CD4-positive, alpha-beta T cell treated with Interleukin-15 for 1 hour (primary cell): ENCODE results near the gene HNRNPL.
"Not testable (repeated sequence)": the region's sequence is repeated elsewhere in the genome, so short reads cannot be mapped to it uniquely, and the experiment has no call there.

Source experiments
- DNase-seq: peaks from one replicate; pipeline ENCODE4 v3.0.0-alpha.2; 2020

The HNRNPL gene

GRCh38 chr19:38821230-38821825, 28.5 kb downstream of the HNRNPL start:
- not testable (repeated sequence) for DNase-seq

GRCh38 chr19:38819231-38819920, 30.4 kb downstream of the HNRNPL start:
- no peak for DNase-seq

- no peak for DNase-seq
These were observed 32.7 kb downstream of the HNRNPL start for GRCh38 chr19:38817081-38817480.

GRCh38 chr19:38816131-38816750, 33.5 kb downstream of the HNRNPL start:
- DNase-seq = no peak

- no peak for DNase-seq
These were observed 34.5 kb downstream of the HNRNPL start for GRCh38 chr19:38815059-38816001.

- DNase-seq = not testable (repeated sequence)
These were observed 35.9 kb downstream of the HNRNPL start for GRCh38 chr19:38813932-38814331.

- no peak for DNase-seq
These were observed 36.5 kb downstream of the HNRNPL start for GRCh38 chr19:38813323-38813722.

GRCh38 chr19:38812841-38813320, 36.9 kb downstream of the HNRNPL start, which contains the start of gene LGALS4:
Gene LGALS4, minus strand, starts transcription at chr19:38812945. Its CDS starts 59 bp downstream, at chr19:38812886.
- DNase-seq = no peak

- no peak for DNase-seq
These were observed 37.6 kb downstream of the HNRNPL start for GRCh38 chr19:38812009-38812840.

GRCh38 chr19:38809592-38810252, 40.1 kb downstream of the HNRNPL start:
- DNase-seq = no peak

GRCh38 chr19:38808741-38809140, 41.0 kb downstream of the HNRNPL start:
- no peak for DNase-seq

- DNase-seq = not testable (repeated sequence)
These were observed 42.2 kb downstream of the HNRNPL start for GRCh38 chr19:38807374-38808098.

- DNase-seq = no peak
These were observed 43.4 kb downstream of the HNRNPL start for GRCh38 chr19:38806371-38806770.

GRCh38 chr19:38805180-38805579, 44.6 kb downstream of the HNRNPL start:
- no peak for DNase-seq

- no peak for DNase-seq
These were observed 46.2 kb downstream of the HNRNPL start for GRCh38 chr19:38803543-38803942.

GRCh38 chr19:38801359-38802095, 48.3 kb downstream of the HNRNPL start:
- DNase-seq = no peak

- no peak for DNase-seq
These were observed 49.0 kb downstream of the HNRNPL start for GRCh38 chr19:38800577-38801347.

GRCh38 chr19:38799104-38799503, 50.7 kb downstream of the HNRNPL start:
- no peak for DNase-seq

- DNase-seq = not testable (repeated sequence)
These were observed 52.0 kb downstream of the HNRNPL start for GRCh38 chr19:38797781-38798180.
